GM12872 (cell line): ENCODE measurements around the gene AGPAT4.

Source experiments
- TF ChIP-seq, protein P1 (sequence below): IDR thresholded peaks from 3 replicates; pipeline ENCODE4 v1.5.1; 2011; ENCODE audit warnings: low read depth, mild to moderate bottlenecking, low read length, moderate library complexity; ENCODE audit not compliant: insufficient read depth

The AGPAT4 gene

DNA sequence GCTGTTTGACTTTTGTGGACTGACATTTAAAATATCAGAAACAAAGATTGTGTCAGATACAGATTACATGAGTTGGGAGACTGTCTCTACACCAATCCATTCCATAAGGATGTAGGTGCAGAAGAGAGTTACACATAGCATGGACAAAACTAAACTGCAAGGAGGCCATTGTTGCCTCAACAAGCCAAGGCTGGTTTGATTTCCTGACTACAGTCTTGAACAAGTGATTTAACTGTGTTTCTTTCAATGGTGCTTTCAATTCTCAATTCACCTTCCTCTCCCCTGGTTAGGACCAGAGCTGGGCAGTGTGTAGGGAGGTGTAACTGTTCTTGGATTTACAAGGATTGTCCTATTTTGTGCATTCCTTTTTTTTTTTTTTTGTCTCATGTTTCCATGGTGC is 82.2 kb downstream of the AGPAT4 start:
- TF ChIP-seq, protein P1, sequence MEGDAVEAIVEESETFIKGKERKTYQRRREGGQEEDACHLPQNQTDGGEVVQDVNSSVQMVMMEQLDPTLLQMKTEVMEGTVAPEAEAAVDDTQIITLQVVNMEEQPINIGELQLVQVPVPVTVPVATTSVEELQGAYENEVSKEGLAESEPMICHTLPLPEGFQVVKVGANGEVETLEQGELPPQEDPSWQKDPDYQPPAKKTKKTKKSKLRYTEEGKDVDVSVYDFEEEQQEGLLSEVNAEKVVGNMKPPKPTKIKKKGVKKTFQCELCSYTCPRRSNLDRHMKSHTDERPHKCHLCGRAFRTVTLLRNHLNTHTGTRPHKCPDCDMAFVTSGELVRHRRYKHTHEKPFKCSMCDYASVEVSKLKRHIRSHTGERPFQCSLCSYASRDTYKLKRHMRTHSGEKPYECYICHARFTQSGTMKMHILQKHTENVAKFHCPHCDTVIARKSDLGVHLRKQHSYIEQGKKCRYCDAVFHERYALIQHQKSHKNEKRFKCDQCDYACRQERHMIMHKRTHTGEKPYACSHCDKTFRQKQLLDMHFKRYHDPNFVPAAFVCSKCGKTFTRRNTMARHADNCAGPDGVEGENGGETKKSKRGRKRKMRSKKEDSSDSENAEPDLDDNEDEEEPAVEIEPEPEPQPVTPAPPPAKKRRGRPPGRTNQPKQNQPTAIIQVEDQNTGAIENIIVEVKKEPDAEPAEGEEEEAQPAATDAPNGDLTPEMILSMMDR = no peak

DNA sequence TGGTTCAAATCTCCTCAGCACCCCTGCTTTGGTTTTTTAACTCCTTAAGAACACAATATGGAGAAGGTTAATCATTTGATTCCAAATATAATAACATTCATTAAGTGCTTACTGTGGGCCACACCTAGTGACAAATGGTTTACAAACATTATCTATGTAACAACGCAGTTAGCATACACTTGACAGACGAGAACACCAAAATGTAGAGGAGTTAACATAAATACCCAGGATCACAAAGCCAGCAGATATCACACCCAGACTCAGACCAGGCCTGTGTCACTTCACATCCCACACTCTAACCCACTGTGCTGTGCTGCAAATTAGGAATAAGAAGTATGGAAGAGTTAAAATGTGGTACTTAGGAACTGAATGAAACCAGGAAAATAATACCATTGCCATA is 82.9 kb downstream of the AGPAT4 start:
- TF ChIP-seq, protein P1 = no peak

DNA sequence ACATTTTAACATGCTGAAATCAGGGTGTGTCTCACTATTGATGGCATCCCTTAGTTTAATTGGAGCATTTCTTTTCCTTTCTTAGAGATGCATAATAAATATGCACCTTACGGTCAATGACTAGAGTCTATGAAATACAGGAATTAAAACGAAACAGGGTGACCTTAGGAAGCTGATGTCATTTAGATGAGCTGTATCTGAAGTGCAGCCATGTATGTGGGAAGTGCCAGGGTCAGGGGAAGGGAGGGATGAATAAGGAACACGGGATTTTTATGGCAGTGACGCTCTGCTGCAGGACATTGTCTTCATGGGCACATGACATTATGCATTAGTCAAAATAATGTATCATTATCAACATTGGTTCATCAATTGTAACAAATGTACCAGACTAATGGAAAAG is 84.0 kb downstream of the AGPAT4 start:
- TF ChIP-seq, protein P1 = no peak

DNA sequence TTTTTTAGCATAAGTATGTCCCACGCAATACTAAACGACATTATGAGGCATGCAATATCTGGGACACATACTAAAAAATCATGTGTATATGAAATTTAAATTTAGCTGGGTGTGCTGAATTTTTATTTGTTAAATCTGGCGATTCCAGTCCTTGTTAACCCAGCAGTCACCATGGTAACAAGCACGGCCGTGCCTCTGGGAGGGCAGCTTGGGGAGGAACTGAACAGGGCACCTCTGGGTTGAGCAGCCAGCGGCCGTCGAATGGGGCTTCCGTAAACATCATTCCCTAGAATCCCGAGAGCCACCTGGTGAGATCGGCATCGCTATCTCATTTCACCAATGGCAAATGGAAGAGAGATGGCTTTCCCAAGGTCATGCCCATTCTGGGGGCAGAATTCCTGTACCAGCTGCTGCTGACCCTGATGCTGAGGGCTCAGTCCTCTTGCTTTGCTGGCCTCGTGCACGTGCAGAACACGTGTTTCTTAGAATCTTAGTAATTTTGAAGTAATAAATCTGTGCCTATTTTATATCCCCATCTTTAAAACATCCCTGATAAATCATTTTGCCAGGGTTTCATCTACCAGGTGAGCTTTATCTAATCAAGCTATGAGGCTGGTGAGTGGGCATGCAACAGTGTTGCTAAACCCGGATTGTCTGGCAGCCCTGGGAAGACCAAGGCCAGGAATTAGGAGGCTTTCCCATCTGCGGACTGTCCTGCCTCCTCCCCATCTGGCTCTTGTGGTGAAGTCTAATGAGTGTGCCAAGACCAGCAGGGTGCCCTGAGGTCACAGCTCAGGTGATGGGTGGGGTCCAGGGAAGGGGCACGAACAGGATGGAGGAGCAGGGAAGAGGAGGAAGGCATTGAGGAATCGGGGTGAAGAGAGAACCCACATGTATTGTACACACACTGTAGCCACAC is 85.1 kb downstream of the AGPAT4 start:
- TF ChIP-seq, protein P1 = no peak

DNA sequence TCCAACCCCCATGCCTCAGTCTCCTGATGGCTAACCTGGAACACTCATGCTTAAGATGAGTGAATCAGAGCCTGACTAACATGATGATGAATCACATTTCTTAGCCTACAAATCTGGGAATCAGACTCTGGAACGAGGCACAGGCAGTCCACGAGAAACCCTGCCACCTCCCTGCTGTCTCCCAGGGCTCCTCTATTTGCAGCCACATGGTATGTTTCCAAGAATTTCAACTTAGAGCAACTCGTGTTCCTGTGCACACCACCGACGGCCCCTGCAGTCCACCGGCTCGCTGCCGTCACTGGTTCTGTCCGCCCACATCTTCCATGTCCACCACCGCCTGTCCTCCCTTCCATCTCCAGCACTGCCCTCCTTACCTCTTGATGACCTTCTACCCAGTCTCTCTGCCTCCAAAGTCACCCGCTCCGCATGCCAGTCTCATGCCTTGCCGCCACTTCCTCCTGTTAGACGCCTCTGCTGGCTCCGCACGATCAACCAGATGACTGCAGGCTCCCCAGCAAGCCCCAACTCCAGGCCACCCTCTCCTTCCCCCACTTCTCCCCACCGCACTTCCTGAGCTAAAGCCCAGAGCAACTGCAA is 87.6 kb downstream of the AGPAT4 start:
- TF ChIP-seq, protein P1 = no peak

DNA sequence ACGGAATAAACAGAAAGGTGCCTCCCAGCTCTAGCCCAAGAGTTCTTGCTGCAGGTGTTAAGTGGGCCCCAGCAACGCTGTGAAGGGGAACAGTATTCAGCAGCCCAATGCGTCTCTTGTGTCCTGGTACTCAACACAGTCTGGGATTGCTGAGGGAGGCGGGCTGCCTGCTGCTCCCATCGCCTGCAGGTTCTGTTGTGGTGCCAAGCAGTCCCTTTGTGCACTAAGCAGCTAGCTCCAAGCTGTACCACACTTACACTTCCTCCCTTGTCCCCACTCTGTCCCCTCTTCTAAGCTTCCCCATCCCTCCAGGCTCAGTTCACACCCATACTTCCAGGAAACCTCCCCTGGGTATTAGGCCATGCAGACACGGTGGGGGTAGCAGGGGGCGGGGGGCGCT is 92.7 kb downstream of the AGPAT4 start:
- TF ChIP-seq, protein P1 = no peak

DNA sequence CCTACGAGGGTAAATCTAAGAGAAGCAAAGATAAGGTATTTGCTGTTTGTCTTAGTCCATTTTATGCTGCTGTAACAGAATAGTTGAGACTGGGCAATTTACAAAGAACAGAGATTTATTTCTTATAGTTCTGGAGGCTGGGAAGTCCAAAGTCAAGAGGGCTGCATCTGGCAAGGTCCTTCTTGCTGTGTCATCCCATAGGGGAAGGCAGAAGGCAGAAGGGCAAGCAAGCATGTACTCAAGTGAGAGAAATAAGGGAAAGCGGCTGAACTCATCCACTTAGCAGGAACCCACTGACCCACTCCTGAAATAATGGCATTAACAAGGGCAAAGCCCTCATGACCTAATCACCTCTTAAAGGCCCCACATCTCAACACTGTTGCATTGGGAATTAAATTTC is 102.7 kb downstream of the AGPAT4 start:
- TF ChIP-seq, protein P1 = no peak
